Parathyroid adenoma (tissue), 2 donors: ENCODE results near the gene GPRC5A.

Experiments
- H2AFZ ChIP-seq: fragments of 300-600 bp; sonication (generic); one replicate; pipeline ENCODE4 v1.7.0; 2017; ENCODE audit warnings: antibody characterized with exemption, mild to moderate bottlenecking
- H3K27ac ChIP-seq: fragments of 300-600 bp; sonication (generic); one replicate; pipeline ENCODE4 v1.7.0; 2017
- H3K27me3 ChIP-seq: fragments of 300-600 bp; sonication (generic); one replicate; pipeline ENCODE4 v1.7.0; 2017; ENCODE audit warnings: low read length; ENCODE audit not compliant: control insufficient read depth, insufficient read depth
- H3K36me3 ChIP-seq: fragments of 300-600 bp; sonication (generic); one replicate; pipeline ENCODE4 v1.7.0; 2017; ENCODE audit warnings: low read length; ENCODE audit not compliant: control insufficient read depth, insufficient read depth
- H3K4me1 ChIP-seq: fragments of 300-600 bp; sonication (generic); one replicate; pipeline ENCODE4 v1.7.0; 2017; ENCODE audit warnings: control low read depth
- H3K4me2 ChIP-seq: fragments of 300-600 bp; sonication (generic); one replicate; pipeline ENCODE4 v1.7.0; 2017; ENCODE audit warnings: low read length
- H3K4me3 ChIP-seq: fragments of 300-600 bp; sonication (generic); one replicate; pipeline ENCODE4 v1.7.0; 2017; ENCODE audit warnings: low read depth, low read length
- H3K79me2 ChIP-seq: fragments of 300-600 bp; sonication (generic); one replicate; pipeline ENCODE4 v1.7.0; 2017; ENCODE audit warnings: control low read depth
- H3K9ac ChIP-seq: fragments of 300-600 bp; sonication (generic); one replicate; pipeline ENCODE4 v1.7.0; 2017; ENCODE audit warnings: mild to moderate bottlenecking
- H3K9me3 ChIP-seq: fragments of 300-600 bp; sonication (generic); one replicate; pipeline ENCODE4 v1.7.0; 2017; ENCODE audit warnings: low read length; ENCODE audit not compliant: control insufficient read depth
- TF ChIP-seq, protein P1 (sequence below): fragments of 300-600 bp; sonication (generic); IDR thresholded peaks from one replicate; pipeline ENCODE4 v1.7.0; 2017; ENCODE audit warnings: antibody characterized with exemption, mild to moderate bottlenecking
- donor health status: primary hyperparathyroidism.

The GPRC5A gene

DNA sequence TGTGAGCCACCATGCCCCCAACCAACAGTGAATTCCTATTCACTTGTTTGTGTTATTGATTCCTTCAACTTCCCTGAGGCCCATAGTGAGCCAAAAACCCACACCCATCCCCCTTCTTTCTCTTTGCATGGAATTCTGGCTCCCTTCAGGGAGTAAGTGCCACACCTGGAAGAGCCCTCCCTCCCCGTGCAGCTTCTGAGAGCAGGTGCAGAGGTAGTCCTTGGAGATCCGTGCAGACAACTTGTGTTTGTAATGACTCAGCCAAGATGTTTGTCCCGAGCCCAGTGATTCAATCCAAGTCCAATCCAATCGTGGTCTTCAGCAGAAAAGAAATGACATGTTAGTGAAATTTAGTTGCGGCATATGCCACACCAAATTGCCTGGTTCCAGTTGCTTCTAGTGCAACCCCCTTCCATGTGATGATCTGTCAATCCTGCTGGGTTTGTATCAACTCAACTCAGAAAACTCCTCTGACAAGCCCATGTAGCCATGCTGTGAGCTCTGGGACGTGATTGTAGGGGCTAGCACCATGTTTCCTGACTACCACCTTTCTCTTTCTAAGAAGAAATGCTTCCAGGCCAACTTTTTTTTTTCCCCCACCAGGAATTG, 27.5 kb downstream of the GPRC5A start:
- no peak overlapping the region for H3K9ac ChIP-seq

GRCh38 chr12:12919666-12920435, 28.5 kb downstream of the GPRC5A start:
- Histone ChIP-seq H3K27ac (no peak overlapping the region), H3K27me3 (no peaks in the 10 kb centered on the region), H3K79me2 (no peaks in the 10 kb centered on the region), H2AFZ (no peak overlapping the region), H3K9ac (no peak overlapping the region), H3K4me1 (no peaks in the 10 kb centered on the region), H3K9me3 (no peaks in the 10 kb centered on the region), H3K4me2 (no peak overlapping the region), H3K4me3 (no peak overlapping the region), H3K36me3 (no peaks in the 10 kb centered on the region)
- TF ChIP-seq, protein P1, sequence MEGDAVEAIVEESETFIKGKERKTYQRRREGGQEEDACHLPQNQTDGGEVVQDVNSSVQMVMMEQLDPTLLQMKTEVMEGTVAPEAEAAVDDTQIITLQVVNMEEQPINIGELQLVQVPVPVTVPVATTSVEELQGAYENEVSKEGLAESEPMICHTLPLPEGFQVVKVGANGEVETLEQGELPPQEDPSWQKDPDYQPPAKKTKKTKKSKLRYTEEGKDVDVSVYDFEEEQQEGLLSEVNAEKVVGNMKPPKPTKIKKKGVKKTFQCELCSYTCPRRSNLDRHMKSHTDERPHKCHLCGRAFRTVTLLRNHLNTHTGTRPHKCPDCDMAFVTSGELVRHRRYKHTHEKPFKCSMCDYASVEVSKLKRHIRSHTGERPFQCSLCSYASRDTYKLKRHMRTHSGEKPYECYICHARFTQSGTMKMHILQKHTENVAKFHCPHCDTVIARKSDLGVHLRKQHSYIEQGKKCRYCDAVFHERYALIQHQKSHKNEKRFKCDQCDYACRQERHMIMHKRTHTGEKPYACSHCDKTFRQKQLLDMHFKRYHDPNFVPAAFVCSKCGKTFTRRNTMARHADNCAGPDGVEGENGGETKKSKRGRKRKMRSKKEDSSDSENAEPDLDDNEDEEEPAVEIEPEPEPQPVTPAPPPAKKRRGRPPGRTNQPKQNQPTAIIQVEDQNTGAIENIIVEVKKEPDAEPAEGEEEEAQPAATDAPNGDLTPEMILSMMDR, result no peak

More for the DNA sequence above, 27.5 kb downstream of the GPRC5A start:
- Histone ChIP-seq H3K4me3 (no peak overlapping the region), H3K27me3 (no peaks in the 10 kb centered on the region), H3K4me1 (no peaks in the 10 kb centered on the region), H2AFZ (no peak overlapping the region), H3K27ac (no peak overlapping the region), H3K79me2 (no peaks in the 10 kb centered on the region), H3K9me3 (no peaks in the 10 kb centered on the region), H3K4me2 (no peak overlapping the region), H3K36me3 (no peaks in the 10 kb centered on the region)
- TF ChIP-seq, protein P1, result no peak

DNA sequence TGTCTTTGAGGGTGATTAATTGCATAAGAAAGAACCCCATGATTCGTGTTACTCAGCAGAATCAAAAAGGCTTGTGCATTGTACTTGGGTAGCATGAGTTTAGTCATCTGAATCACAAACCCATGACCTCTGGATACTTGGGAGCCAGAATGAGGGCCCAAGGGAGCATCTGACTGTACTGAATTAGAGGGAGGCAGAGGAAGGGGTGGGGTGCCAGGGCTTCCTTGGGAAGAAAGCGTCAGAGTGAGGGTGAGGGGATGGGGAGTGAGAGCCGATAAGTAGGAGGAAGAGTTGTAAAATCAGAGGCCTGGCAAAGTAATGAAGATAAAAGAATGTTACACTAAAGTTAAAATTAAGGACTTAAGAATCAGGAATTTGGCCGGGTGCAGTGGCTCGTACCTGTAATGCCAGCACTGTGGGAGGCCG, 30.8 kb downstream of the GPRC5A start:
- no peak overlapping the region for H2AFZ ChIP-seq
- H3K4me1 ChIP-seq, result peaks cover 3% of the 10 kb centered on the region
- no peak overlapping the region for H3K9ac ChIP-seq
- no peak overlapping the region for H3K4me3 ChIP-seq
- H3K4me2 ChIP-seq, result no peak overlapping the region
- H3K27ac ChIP-seq, result no peak overlapping the region
- no peaks in the 10 kb centered on the region for H3K9me3 ChIP-seq
- H3K27me3 ChIP-seq, result no peaks in the 10 kb centered on the region
- no peaks in the 10 kb centered on the region for H3K79me2 ChIP-seq
- H3K36me3 ChIP-seq, result no peaks in the 10 kb centered on the region
- TF ChIP-seq, protein P1, result no peak

DNA sequence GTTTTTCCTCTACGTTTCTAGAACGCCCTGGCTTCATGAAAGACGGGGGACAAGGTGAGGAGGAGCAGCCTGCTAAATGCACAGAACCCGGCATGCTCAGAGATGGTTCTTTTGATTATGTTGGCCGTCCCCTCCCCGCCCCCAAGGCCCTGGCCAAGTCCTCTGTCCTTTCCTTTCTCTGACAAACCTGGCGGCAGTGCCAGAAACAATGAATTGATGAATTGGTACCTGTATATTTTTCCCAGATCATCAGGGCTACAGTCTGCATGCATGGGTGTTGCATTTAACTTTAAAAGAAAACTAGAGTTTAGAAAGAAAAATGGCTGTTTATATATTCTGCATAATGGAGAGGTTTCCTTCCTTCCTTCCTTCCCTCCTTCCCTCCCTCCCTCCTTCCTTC, 31.6 kb downstream of the GPRC5A start:
- Histone ChIP-seq H3K4me1 (peaks cover 3% of the 10 kb centered on the region), H3K9ac (no peak overlapping the region), H3K4me2 (no peak overlapping the region), H3K36me3 (no peaks in the 10 kb centered on the region), H3K27ac (no peak overlapping the region), H3K4me3 (no peak overlapping the region), H3K79me2 (no peaks in the 10 kb centered on the region), H2AFZ (no peak overlapping the region), H3K27me3 (no peaks in the 10 kb centered on the region), H3K9me3 (no peaks in the 10 kb centered on the region)
- TF ChIP-seq, protein P1, result no peak
